Right forelimb (tissue), 1 donor: ENCODE results near the gene GALNT17.

Source experiments
- DNase-seq: peaks from one replicate; pipeline ENCODE4 v3.0.0-alpha.2; 2018

GALNT17 gene

DNA sequence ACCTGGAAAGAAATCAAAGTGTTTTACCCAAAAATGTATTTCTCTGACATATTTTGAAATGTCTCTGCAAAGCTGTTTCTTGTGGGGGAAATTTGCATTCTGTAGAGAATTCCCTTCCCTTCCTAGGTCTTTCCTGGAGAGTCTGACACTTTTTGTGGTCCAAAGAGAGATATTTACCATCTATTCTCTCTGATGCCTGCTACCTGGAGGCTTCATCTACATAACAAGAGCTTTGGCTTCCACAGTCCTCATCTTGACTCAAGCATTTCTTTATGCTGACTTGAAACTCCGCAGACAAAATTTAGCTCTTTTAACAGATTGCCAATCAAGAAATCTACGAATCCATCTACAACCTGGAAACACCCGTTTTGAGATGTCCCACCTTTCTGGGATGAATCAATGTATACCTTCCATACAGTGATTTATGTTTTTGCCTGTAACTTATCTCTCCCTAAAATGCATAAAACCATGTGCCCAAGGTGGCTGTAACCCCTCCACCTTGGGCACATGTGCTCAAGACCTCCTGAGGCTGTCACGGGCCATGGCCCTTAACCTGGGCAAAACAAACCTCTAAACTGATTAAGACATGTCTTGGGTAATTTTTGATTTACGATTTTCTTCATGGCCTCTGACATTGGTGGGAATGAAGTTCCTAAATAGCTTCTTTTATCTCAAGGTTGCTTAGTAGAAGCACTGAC lies 334.7 kb downstream of the GALNT17 start:
- DNase-seq: no peak

DNA sequence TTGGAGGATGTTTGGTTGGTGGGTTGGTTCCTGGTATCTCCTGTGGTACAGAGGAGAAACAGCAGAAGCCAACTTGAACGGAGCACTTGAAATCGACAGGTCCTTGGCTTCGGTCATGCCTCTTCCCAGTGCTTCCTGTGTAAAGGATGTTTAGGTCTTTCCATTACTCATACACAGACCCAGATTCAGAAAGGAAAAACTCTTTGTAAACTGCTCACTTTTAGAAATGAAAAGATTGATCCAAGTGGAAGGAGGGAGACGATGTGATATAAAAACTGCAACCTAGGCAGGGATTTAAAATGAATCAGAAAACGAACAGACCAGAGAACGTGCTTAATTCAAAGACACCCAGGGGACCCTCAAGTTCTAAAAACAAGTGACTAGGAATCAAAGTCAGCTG lies 338.4 kb downstream of the GALNT17 start:
- no peak for DNase-seq

DNA sequence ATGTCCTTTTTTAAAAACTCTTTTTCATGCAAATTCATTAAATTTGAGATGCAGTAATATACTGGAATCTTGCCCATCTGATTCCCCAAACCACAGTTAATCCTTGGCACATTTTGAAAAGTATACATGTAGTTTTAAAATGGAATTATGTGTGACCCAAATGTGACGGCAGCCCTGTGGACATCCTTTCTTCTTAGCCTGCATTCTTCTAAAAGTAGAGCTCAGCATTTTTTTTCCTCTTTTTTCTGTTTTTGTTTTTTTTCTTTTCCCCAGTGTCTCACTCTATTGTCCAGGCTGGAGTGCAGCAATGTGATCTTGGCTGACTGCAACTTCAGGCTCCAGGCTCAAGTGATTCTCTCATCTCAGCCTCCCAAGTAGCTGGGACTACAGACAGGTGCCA lies 338.9 kb downstream of the GALNT17 start:
- no peak for DNase-seq

DNA sequence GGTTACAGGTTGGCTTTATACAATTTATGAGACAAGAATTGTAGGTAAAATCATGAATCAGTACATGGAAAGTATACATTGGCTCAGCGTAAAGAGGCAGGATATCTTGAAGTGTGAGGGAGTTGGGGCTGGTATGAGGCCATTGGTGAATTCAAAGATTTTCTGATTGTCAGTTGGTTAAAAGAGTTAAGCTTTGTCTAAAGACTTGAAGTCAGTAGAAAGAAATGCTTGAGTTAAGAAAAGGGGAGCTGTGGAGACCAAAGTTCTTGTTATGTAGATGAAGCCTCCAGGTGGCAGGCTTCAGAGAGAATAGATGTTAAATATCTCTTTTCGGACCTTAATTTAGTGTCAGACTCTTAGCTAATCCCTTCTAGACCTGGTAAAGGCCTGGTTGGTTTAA lies 341.0 kb downstream of the GALNT17 start:
- no peak for DNase-seq

GRCh38 chr7:71473366-71473967 lies 341.5 kb downstream of the GALNT17 start:
- DNase-seq: no peak

- no peak for DNase-seq
These were observed 345.5 kb downstream of the GALNT17 start for GRCh38 chr7:71477441-71477840.

GRCh38 chr7:71479231-71479630 lies 347.3 kb downstream of the GALNT17 start:
- DNase-seq: no peak

- DNase-seq: no peak
These were observed 348.8 kb downstream of the GALNT17 start for GRCh38 chr7:71480791-71481190.

DNA sequence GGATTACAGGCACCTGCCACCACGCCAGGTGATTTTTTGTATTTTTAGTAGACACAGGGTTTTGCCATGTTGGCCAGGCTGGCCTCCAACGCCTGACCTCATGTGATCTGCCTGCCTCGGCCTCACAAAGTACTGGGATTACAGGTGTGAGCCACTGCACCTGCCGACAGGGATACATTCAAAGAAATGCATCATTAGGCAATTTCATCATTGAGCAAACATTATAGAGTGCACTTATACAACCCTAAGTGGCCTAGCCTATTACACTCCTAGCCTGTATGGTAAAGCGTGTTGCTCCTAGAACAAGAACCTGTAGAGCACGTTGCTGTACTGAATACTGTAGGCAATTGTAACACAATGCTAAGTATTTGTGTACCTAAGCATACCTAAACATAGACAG lies 350.3 kb downstream of the GALNT17 start:
- DNase-seq: no peak

DNA sequence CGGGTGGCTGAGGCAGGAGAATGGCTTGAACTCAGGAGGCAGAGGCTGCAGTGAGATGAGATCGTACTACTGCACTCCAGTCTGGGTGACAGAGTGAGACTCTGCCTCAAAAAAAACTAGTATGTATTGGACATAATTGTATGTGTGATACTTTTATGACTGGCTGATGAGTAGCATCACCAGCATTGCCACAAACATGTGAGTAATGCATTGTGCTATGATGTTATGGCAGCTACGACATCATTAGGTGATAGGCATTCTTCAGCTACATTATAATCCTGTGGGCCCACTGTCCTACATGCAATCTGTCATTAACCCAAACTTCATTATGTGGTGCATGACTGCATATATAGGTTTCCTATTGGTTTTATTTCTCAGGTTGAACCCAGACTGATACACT lies 352.4 kb downstream of the GALNT17 start:
- no peak for DNase-seq

DNA sequence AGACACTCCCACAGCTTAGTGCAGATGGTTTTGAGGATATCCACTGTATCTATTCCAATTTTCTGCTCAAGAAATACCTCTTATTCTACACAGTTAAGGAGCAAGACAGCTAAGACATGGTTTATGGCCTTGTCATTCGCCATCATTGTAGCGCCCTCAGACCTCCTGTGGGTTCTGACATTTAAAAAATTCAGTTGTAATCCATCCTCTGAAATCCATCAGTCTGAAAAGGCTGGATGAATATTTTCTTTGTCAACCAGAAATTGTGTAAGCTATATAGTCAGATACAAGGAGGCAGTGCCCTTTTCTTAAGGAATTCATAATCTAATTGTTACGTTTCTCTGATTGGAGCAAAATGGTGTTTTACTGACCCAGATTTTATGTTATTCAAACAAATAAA lies 353.6 kb downstream of the GALNT17 start:
- no peak for DNase-seq

DNA sequence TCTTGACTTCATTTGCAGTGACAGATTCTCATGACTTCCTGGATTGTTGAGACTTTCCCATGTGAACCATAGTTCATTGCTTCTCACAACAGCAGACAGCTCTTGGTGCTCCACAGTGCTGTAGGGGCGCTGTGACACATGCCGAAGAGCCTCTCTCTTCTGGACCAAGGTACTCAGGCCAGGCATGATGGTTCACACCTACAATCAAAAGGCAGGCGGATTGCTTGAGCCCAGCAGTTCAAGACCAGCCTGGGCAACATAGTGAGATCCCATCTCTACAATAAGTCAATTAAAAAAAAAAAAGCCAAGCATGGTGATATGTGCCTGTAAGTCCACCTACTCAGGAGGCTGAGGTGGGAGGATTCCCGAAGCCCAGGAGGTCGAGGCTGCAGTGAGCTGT lies 354.5 kb downstream of the GALNT17 start:
- no peak for DNase-seq

GRCh38 chr7:71486856-71487628 lies 355.1 kb downstream of the GALNT17 start:
- DNase-seq: no peak

- DNase-seq: no peak
These were observed 356.4 kb downstream of the GALNT17 start for GRCh38 chr7:71488308-71488707.

DNA sequence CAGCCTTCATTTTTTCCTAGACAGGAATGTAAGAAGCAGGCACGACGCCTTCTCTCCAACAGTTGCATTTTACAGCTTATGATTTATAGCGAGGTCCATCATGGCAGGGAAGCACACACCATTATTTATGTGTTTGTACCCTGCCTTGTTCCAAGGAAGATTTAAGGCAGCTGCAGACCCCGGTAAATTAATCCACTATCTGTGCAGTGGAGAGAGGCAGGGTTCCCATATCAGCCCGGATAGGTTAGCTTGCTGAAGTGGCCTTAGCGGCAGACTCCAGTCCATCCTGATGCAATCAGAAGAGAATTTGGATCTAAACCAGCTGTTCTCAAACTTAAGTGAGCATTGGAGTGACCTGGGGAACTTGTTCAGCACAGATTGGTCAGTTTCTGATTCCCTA lies 359.4 kb downstream of the GALNT17 start:
- DNase-seq: no peak

DNA sequence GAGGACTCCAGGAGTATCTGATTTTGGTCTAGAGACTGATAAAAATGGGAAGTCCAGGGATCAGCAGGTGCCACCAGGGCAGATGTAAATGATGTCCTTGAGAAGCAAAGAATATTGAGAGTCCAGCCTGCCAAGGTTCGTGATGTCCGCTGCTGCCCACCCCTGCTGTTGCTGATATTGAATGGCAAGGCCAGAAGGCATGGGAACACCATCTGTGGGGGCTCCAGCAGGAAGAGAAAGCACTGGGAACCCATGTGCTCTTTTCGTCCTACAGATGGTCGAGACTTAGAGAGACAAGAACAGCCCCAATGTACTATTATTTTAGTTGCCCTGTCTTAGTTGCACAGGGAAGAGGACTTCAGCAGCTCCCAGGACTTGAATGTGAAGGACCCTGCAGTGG lies 363.9 kb downstream of the GALNT17 start:
- DNase-seq: no peak

DNA sequence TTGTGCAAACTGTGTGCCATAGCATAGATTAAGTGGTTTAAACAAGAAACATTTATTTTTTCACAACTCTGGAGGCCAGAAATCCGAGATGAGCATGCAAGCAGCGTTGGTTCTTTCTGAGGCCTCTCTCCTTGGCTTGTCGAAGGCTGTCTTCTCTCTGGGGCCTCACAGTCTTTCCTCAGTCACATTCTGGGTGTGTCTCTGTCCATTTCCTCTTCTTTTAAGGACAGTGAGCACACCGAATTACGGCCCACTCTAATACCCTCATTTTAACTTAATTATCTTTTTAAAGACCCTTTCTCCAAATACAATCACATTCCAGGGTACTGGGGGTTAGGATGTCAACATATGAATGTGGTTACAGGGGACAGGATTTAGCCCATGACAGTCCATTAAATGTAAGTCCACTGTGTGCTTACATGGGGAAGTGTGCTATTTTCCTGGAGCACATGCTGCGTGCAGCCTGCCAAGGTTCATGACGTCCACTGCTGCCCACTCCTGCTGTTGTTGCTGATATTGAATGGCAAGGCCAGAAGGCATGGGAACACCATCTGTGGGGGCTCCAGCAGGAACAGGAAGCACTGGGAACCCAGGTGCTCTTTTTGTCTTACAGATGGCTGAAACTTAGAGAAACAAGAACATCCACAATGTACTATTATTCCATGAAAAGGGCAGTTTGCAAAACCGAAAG lies 365.5 kb downstream of the GALNT17 start:
- DNase-seq: peak; percentile 51

GRCh38 chr7:71498381-71498780 lies 366.4 kb downstream of the GALNT17 start:
- no peak for DNase-seq

DNA sequence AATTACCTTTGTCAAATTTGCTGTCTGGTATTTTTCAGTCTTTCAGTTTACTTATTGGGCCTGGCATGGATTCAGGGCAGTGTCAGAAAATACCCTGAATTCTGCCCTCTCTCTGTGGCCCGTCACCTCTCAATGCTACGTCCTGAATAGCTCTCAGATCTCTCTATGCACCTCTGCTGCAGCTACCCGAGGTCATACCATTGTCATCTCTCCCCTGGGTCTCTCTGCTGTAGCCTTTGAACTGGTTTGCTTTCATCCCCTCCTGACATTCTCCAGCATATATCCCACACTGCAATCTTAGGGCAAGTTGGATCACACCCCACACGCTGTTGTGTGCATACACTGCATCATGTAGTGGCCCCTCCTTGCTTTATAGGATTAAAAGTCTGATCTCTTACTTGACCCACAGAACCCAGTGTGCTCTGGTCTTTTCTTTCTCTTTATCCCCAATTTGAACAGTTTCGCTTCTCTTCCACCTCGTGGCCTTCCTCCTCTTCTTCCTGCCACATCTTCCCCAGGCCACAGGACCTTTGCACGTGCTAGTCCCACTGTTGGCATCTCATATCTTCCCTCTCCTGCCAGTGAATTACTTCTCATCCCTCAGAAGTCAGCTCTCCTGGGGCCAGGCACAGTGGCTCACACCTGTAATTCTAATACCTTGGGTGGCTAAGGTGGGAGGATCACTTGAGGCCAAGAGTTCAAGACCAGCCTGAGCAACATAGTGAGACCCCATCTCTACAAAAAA lies 372.9 kb downstream of the GALNT17 start:
- no peak for DNase-seq

DNA sequence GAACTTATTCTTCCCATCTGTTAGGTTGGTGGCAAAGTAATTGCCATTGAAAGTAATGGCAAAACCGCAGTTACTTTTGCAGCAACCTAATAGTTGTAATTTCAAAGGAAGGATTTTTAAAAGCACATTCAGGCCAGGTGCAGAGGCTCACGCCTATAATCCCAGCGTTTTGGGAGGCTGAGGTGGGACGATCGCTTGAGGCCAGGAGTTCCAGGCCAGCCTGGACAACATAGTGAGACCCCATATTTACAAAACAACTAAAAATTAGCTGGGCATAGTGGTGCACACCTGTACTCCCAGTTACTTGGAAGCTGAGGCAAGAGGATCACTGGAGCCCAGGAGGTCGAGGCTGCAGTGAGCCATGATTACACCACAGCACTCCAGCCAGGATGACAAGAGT lies 374.9 kb downstream of the GALNT17 start:
- DNase-seq: no peak

- no peak for DNase-seq
These were observed 376.0 kb downstream of the GALNT17 start for GRCh38 chr7:71507680-71508602.

GRCh38 chr7:71509381-71509780 lies 377.4 kb downstream of the GALNT17 start:
- no peak for DNase-seq
